Measurements from ENCODE around the gene B4GALT2. TPM values are rescaled to one million over a fixed set of nuclear protein-coding genes. Genes with fewer than 3 reads are reported as not detected.
A peak's percentile ranks its signal among the peaks of the same experiment; 100 is the strongest.

Gene B4GALT2
- total and polyA plus RNA-seq, 9 of the 15 experiments (the other 6 are each of a cell fraction or from before 2014, with no cell fraction given), result 1.3 to 86.8 (median 43.8) TPM

- TF ChIP-seq ZBTB2 (IDR thresholded peaks at IDR 0.05) (no peak), ZNF408 (CRISPR knock-in tag; IDR thresholded peaks at IDR 0.05; ENCODE audit: low read depth) (no peak), HDGF (IDR thresholded peaks at IDR 0.05) (no peak), ZKSCAN1 (IDR thresholded peaks at IDR 0.05; ENCODE audit: low read depth, low read length) (no peak), ZNF3 (CRISPR knock-in tag; IDR thresholded peaks at IDR 0.05) (no peak), RCOR1 (IDR thresholded peaks at IDR 0.05; ENCODE audit: borderline replicate concordance in 1 of 2, low read depth in 2 of 2, low read length in 2 of 2) (no peak), GTF2F1 (IDR thresholded peaks at IDR 0.05; ENCODE audit: low read depth, low read length) (no peak), EP300 (IDR thresholded peaks at IDR 0.05; ENCODE audit: low read length) (peak; percentile 6; the same call in 1 of the 2 replicates), PTBP1 (IDR thresholded peaks at IDR 0.05; ENCODE audit: low read depth, low read length) (0 out of 2 replicates have a peak, but pooled peaks have one; percentile 35), MNT (conservative IDR thresholded peaks at IDR 0.05) (peak; percentile 57 to 74; a peak in 3 of 4 replicates), OTX1 (CRISPR knock-in tag; IDR thresholded peaks at IDR 0.05) (no peak), ZNF449 (CRISPR knock-in tag; IDR thresholded peaks at IDR 0.05) (no peak), NR2F6 (CRISPR knock-in tag; IDR thresholded peaks at IDR 0.05) (no peak), ZNF507 (tag; conservative IDR thresholded peaks at IDR 0.05) (no peak), DDX20 (tag; IDR thresholded peaks at IDR 0.05; ENCODE audit: low read depth) (no peak), STAT5A (IDR thresholded peaks at IDR 0.05; ENCODE audit: borderline replicate concordance, low read length) (no peak), YY1 (IDR thresholded peaks at IDR 0.05; ENCODE audit: borderline replicate concordance in 1 of 3, control insufficient read depth in 1 of 3, extremely low read depth in 1 of 3, insufficient read depth in 3 of 3, insufficient read length in 1 of 3, insufficient replicate concordance in 2 of 3, low read depth in 1 of 3, low read length in 2 of 3) (no peak), RBM14 (IDR thresholded peaks at IDR 0.05; ENCODE audit: borderline replicate concordance, insufficient read depth, low read depth, low read length) (no peak), BRD4 (IDR thresholded peaks at IDR 0.05) (no peak)
Measured at GRCh38 chr1:44031252-44032169, 52.5 kb downstream of the B4GALT2 start, which contains the start of gene SLC6A9 (continued).

All from K562 (cell line).